HEK293 (cell line): ENCODE measurements around the gene HYDIN.

Experiments
- CTCF ChIP-seq: fragments of 450-650 bp; formaldehyde crosslinking; IDR thresholded peaks from 2 replicates; pipeline ENCODE4 v1.5.1; 2016; ENCODE audit warnings: missing biosample characterization, missing genetic modification characterization
- ELK4 ChIP-seq: IDR thresholded peaks from 2 replicates; pipeline ENCODE4 v1.6.1; 2011; ENCODE audit warnings: mild to moderate bottlenecking, low read depth, low read length, borderline replicate concordance
- ZBTB1 ChIP-seq: fragments of 450-650 bp; formaldehyde crosslinking; IDR thresholded peaks from 2 replicates; pipeline ENCODE4 v1.5.1; 2016; ENCODE audit warnings: missing biosample characterization, missing genetic modification characterization
- ZBTB20 ChIP-seq: fragments of 450-650 bp; formaldehyde crosslinking; IDR thresholded peaks from 2 replicates; pipeline ENCODE4 v1.5.1; 2016; ENCODE audit warnings: missing biosample characterization, missing genetic modification characterization
- ZNF155 ChIP-seq: fragments of 450-650 bp; formaldehyde crosslinking; IDR thresholded peaks from 2 replicates; pipeline ENCODE4 v1.5.1; 2016; ENCODE audit warnings: missing biosample characterization, missing genetic modification characterization
- ZNF76 ChIP-seq: fragments of 450-650 bp; formaldehyde crosslinking; IDR thresholded peaks from 2 replicates; pipeline ENCODE4; 2016; ENCODE audit warnings: low read depth, missing biosample characterization, missing genetic modification characterization, borderline replicate concordance
- ZNF777 ChIP-seq: fragments of 450-650 bp; formaldehyde crosslinking; IDR thresholded peaks from 2 replicates; pipeline ENCODE4 v1.5.1; 2017; ENCODE audit warnings: missing biosample characterization, missing genetic modification characterization, borderline replicate concordance
- ZNF830 ChIP-seq: fragments of 450-650 bp; IDR thresholded peaks from 2 replicates; pipeline ENCODE4 v1.5.0; 2018; ENCODE audit warnings: missing biosample characterization, missing genetic modification characterization, low read depth, mild to moderate bottlenecking, moderate library complexity

DNA sequence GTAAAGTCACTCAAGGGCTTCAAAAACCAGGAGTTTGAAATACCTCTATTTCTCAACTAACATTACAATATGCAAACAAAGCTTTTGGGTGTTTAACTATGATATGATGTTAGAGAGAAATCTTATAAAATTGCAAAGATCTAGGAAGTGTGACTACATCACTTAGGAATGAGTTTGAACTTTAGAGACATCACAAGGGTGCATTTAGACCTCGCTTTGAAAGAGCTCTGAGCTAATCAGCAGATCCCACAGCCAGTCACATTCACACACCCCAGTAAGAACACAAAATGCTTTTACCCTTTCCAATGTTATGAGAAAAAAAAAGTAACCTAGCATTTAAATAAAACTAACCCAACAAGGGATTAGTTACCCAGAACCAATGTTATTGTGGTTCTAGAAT lies 45.2 kb downstream of the HYDIN start:
- TF ChIP-seq ZNF76 (tag by site-specific recombination), result no peak
- TF ChIP-seq ELK4, result no peak
- no peak for TF ChIP-seq ZNF830 (tag by site-specific recombination)
- no peak for TF ChIP-seq ZNF777 (tag by site-specific recombination)
- TF ChIP-seq CTCF (tag by site-specific recombination), result no peak
- TF ChIP-seq ZBTB20, result no peak
- no peak for TF ChIP-seq ZNF155 (tag by site-specific recombination)
- no peak for TF ChIP-seq ZBTB1 (tag by site-specific recombination)
